HG03025 (cell line): ENCODE data around the gene MAP3K5.
"Not testable (repeated sequence)": the region's sequence is repeated elsewhere in the genome, so short reads cannot be mapped to it uniquely, and the experiment has no call there.

Experiments
- ATAC-seq: cut with Tn5 transposase; IDR thresholded peaks from one replicate; pipeline ENCODE4 v1.9.1; 2021; ENCODE audit warnings: mild to moderate bottlenecking, moderate library complexity; ENCODE audit not compliant: unreplicated experiment, low FRiP score

MAP3K5 gene

DNA sequence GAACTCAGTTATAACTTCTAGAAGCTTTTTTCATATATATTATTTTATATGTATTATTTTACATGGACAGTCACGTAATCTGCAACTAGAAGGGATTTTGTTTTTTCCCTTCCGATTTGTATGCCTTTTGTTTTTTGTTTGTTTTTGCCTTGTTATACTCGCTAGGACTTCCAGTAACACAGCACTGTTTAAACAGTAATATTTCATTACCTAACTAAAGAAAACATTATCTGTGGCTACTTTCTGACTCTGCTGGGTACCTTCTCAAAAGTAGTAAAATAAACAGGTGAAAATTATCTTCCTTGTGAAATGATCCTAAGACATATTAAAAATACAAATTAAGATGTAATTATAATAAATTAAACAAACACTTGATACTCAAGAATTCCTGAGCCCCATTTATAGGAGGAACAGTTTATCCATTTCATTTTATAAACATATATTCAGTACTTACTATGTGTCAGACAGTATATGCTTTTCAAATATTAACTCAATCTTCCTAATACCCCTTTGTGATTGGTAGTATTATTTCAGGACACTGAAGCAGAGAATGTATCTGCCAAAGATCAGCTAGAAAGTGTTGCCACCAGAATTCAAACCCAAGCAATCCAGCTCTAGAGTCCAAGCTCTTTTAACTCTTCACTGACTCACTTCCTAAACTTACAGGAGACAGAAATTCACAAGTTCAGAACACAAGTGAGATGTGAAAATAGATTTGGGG, 65.3 kb downstream of the MAP3K5 start:
- ATAC-seq = no peak

DNA sequence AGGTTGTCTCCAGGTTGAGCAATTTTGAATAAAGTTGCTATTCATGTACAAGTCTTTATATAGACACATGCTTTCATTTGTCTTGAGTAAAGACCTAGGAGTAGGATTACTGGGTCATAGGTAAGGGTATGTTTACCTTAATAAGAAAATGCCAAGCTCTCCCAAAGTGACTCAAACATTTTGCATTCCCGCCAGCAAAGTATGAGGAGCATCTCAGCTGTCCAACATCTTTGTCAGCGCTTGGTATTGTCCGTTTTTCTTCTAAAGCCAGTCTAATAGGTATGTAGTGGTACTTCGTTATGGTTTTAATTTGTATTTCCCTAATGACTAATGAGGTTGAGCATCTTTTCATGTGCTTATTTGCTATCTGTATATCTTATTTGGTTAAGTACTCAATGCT, 67.2 kb downstream of the MAP3K5 start:
- ATAC-seq = no peak

DNA sequence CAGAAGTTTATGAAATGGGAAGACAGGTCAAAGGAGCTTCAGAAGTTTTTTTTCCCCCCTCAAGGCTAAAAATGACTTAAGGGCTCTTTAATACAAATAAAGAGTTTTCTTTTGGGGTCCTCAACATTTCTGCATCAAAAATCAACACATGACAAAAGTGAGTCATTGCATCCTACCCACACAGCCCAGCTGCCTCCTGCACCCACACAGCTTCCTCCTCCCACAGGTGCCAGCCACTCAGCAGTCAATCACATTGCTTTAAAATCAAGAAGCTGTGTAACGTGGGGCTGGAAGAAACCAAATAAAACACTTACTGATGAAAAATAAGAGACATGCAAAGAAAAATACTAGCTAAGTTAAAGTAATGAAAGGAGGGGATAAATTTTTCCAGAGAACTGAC, 68.5 kb downstream of the MAP3K5 start:
- no peak for ATAC-seq

DNA sequence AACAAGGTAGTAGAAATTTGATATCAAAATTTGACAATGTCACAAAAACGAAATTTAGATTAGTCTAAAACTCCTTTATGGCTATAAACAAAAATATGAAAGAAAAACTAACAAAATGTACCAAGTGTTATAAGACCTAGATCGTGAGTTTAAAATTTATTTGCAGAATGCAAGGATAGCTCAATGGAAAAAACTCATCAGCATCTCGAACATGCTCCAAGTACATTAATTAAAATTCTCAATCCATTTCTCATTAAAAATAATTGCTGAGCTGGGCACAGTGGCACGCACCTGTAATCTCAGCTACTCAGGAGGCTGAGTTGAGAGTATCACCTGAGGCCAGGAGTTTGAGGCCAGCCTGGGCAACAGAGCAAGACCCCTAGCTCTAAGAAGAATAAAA, 70.8 kb downstream of the MAP3K5 start:
- ATAC-seq = no peak

DNA sequence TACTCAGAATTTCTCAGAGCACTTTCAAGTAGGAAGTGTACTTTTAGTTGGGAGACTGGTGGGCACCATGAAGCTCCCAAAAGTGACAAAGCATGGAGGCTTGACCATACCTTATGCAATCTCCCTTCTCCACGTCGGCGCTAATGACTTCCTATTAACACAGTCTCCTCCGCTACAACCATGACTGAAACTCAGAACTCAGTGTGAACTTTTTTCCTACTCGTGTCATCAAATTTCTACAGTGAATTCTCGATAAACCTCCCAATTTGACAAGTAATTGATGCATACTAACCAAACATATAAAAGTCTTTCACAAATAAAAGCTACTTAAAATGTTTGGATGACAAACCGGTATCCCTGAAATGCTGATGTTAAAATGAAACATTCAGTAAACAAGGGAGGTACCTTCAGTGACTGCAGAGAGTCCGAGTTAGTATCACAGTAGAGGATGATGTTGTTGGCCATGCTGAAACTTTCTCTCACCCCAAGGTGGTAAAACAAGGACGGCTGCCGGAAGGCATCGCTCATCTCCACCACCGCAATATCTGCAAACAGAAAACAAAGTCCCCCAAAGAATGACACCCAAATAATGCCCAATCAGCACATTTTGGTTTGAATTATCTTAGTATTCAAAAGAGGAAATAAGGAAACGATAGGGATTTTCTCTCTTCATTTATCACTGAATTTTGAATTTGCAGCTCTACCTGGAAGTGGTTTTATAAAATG, 72.1 kb downstream of the MAP3K5 start:
- no peak for ATAC-seq

DNA sequence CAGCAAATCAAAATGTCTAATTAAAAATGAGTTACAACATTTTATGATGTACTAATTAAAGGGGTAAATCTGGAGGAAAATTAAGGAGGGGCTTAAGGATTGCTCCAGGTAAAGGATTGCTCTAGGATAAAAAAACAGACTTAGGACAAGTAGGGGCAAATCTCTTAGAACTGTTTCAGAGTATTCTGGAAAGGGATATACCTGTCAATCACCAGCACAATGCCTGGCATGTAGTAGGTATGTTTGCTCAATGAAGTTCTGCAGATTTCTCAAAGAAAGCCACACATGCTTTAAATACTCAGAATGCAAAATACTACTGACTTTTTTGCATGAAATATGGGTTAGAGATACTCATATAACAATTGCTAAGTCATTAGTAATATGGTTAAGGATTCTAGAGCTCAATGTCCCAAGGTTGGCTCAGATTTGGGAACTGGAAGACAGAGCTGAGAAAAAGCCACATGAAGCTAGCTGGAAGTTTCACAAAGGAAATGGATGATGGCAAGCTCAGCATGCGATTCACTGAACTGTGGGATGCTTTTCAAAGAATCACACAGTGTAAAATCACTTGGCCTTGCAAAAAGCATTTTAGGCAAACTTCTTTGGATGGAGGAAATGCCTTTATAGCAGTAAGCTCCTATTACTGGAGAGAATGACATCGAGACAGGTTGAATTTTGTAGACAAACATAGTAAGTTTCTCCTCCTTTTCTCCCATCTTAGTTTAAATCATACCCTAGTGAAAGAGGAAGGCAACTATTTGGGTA, 72.8 kb downstream of the MAP3K5 start:
- peak; percentile 40 for ATAC-seq

DNA sequence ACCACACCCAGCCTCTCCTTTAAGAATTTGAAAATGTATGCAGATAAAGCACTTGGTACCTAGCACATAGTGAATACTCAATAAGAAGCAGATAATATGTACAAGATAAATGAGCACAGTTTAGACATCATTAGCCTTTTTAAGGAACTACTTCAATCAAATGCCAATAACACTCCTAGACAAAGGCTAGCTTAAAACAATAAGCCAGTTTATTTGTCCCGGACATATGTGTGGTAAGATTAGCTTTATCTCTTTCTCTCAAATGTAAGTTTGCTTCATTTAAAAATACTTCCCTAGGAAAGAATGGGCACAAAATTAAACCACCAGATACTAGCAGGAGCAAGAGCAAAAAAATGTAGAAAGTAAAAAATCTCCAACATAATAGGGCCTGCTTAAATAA, 73.8 kb downstream of the MAP3K5 start:
- no peak for ATAC-seq

DNA sequence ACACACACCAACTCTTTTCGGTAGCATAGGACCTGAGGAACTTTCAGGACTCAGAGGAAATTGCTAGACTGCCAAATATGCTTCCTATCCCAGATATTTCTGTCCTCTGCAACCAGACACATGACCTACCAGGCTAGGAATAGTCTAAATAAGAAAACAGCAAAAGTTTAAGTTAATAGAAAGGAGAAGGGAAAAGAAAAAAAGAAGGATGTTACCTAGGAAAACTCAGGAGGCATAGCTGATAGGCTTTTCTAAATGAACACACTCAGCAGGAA, 74.6 kb downstream of the MAP3K5 start:
- no peak for ATAC-seq

DNA sequence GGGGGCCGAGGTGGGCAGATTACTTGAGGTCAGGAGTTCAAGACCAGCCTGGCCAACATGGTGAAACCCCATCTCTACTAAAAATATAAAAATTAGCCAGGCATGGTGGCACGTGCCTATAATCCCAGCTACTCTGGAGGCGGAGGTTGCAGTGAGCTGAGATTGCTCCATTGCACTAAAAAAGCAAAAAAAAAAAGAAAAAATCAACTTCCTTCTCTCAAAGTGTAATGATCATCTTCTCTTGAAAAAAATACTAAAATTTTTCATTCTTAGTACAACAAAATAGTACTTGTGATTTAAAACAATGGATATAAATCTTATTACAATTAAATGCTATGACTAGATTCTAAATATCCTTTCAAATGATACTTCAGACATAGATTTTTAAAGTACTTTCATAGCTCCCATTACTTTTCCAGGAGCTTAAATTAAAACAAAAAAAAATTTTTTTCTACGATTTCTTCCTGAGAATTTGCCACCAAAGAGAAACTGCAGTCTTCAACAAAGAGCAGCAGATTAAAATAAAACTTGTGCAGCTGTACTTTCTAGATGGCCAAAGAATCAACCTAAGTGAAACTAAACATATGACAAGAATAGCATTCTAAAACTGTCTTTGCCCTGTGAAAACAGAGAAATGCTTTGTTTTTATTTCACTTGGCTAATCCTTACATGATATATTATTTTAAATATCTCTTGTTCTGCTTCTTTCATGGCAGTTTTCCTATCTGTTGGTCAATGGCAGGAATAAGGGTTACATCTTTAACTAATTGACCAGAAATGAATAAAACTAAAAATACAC, 75.2 kb downstream of the MAP3K5 start:
- ATAC-seq = no peak

DNA sequence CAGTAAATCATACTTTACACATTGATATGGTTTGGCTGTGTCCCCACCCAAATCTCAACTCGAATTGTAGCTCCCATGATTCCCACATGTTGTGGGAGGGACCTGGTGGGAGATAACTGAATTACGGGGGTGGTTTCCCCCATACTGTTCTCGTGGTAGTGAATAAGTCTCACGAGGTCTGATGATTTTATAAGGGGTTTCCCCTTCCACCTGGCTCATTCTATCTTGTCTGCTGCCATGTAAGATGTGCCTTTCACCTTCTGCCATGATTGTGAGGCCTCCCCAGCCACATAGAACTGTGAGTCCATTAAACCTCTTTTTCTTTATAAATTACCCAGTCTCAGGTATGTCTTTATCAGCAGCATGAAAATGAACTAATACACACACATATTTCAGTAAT, 79.6 kb downstream of the MAP3K5 start:
- ATAC-seq = not testable (repeated sequence)

DNA sequence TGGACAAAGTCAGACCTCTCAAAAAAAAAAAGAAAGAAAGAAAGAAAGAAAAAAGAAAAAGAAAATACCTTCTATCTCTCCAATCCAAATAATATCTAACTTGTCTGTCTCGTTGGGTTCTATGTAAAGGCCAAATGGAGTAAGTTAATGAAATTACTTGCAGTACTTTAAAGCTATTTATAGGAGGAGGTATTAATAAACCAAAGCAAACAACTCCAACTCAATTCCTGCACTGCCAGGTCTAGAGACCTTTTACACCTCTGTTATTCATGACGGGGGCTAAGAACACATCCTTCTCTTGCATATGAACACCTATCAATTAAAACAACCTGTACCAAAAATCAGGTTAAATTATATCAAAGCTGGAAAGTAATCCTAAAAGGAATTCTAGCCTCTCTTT, 80.6 kb downstream of the MAP3K5 start:
- ATAC-seq = no peak

DNA sequence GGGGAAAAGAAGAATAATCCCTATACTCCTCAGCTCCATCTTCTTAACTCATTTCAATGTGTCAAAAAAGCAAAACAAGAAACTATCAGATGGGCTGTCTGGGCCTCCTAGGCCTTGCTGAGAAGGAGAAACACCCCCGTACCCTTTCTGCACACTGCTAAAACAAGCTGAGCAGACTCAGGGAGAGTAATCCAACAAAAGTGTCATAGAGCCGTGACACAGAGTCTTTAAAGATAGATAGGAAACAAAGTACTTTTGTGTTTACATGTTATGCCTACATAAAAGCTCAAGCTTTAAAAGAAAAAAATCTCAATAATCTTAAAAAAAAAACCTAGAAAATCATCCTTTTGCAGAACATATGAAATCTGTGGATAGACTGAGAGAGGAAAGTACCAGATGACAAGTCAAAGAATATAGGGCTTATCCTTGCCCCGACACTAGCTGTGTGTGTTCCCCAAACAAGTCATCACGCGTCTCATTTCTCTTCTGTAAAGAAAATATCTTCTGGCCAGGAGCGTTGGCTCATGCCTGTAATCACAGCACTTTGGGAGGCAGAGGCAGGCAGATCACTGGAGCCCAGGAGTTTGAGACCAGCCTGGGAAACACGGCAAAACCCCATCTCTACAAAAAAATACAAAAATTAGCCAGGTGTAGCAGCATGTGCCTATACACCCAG, 81.3 kb downstream of the MAP3K5 start:
- ATAC-seq = no peak

DNA sequence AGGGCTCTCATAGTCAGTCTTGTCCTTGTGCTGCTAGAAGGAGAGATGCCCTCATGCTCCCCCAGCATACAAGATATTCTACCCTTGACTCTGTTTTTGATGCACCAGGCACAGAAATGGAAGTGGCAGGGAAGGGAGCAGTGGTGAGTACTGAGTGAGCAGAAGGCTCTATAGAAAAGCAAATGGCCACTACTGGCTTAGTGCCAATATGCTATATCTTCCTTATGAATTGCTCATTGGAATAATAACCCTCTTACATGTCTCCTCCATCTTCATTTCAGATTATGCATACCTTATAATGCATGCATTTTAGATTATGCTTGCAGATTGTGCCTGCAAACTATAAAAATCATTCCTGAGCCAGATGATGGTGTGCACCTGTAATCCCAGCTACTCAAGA, 82.8 kb downstream of the MAP3K5 start:
- no peak for ATAC-seq

DNA sequence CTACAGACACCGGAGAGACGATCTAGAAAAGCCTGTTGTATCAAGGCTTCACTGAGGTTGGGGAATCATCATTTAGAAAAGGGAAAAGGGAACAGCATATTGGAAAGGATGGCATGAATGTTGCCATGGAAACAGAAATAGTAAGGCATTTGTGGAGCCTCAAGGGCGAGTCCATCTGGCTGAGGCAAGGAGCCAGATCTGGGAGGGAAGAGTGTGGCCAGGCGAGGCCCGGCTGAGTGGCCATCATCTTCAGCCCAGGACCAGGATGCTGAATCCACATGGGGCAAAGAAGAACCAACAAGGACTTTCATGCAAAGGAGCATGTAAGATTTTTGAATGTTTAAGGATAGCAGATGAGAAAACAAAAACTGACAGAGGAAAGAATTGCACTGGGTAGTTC, 85.8 kb downstream of the MAP3K5 start:
- no peak for ATAC-seq

DNA sequence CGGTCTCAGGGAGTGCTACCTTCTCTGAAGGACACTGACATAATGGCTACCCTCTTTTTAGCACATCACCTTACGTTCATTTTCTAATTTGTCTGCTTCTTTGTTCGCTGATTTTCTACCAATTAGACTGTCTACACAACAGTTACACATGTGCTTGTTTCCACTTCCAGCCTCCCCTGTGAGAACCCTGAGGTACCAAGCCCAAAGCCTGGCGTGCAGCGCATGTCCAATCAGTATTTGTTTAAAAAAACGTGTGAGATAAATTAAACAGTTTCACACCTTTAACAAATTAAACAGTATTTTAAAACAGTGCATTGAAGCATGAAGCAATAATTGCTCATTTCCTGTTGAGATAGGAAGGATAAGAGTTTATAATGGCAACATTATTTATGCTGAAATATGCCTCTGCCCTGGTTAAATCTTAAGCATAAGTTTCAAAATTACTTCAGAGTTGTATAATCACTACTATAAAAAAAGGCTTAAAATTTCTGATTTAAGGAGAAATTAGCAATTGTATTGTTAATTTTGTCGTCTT, 88.9 kb downstream of the MAP3K5 start:
- no peak for ATAC-seq

DNA sequence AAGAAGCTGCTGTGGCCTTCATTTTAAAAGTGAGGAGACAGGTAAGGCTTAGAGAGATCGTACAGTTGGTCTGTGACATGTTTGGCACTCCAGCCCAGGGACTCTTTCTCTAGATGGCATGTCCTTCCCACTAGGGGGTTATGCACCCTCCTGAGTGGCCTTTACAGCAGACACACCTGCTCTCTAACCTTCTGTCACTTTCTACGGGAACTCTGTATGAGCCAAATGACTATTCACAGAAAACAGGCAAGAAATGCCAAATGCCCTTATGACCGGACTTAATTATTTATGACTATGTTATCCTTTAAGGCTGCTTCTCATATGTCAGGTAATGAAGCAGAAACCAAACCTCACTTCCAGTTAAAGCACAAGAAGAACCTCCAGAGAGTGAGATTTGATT, 91.2 kb downstream of the MAP3K5 start:
- ATAC-seq = no peak

DNA sequence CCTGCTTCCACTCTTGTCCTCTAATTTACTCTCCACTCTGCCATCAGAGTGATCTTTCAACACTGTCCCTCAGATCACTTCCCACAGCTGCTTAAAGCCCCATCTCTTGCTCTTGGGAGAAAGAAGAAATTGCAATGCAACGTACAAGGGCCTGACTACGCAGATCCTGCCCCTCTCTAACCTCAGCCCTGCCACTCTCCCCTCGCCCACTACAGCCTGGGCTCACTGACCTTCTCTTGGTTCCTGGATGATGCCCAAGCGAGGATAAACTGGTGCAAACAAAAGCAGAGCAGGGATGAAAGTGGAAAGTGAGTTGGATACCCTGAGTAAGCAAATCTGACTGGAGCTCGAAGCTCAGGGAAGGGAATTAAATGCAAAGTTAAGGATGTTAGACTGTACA, 92.9 kb downstream of the MAP3K5 start:
- ATAC-seq = no peak

DNA sequence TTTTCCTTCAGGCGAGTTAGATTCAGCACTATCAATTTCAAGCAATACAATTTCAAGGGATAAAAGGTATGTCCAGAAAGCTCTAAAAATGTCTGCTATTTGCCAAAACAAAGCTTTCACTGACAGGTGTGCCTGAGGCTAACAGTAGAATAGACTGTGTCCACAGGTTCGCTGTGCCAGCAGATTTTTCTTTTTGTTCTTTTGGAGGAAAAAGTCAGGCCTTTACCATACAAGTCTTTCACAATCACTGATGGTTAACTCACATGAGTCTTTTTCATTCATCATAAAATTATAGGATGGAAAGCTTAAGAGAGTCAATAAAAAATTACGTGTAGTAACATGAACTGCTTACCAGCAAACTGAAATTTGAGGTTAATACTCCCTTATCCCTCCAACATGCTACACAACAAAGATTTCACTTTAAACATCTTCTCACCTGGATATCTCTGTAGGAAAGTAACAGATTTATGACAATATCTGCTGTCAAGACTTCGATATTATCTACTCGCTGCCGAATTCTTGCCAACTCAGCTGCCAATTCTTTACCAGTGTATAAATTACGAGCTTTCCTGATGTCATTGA, 95.4 kb downstream of the MAP3K5 start:
- no peak for ATAC-seq

DNA sequence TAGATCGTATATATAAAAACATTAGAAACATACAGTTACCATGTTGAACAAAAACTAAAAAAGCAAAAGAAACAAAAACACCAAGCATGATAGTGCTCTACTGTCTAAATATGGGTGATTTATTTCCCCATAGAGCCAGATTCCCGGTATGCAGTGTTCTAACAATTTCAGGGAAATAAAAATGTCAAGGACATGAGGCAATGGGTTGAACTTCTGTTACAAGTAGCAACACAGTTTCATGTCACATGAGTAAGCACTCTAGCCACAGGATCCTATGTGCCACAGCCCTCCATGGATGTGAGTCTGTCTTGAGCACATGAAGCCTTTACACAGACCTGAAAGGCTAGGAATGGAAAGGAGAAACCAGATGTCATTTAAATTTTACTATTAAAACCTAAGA, 96.0 kb downstream of the MAP3K5 start:
- no peak for ATAC-seq

DNA sequence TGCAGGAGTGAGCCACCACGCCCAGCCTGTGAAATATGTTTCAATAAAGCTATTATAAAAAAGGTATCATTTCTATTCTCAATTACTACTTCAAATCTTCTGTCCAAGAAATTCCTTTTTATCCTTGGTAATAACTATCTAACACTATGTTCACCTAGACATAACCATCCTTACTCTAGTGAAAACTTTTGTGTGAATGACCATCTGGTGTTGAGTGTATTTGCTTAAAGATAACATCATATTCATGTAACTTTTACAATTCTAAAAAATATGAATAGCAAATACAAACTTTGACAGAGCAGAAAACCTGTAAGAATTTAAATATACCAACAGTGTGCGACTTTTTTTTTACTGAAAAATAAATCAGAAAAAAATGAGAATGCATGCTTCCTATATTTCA, 96.9 kb downstream of the MAP3K5 start:
- no peak for ATAC-seq
